IMR-90 (cell line): Measurements from ENCODE around the gene CNPY3. TPM values are rescaled to one million over a fixed set of nuclear protein-coding genes. Genes with fewer than 3 reads are reported as not detected.

Experiments
- ATAC-seq: fragments of 200-7000 bp; cut with Tn5 transposase; 2 replicates; pipeline ENCODE4 v1.9.1; 2020; ENCODE audit warnings: low read depth, mild to moderate bottlenecking, moderate library complexity
- BruUV-seq: library from RNA; stranded (reverse); fragments of 400-500 nt; replicated peaks from 2 replicates; lab custom pipeline; 2021; lab: Mats Ljungman, UMichigan
- CTCF ChIA-PET: fragments of 300-600 bp; formaldehyde crosslinking; extraction: SDS; loops from one replicate; lab custom pipeline; 2021; ENCODE audit warnings: antibody characterized with exemption; lab: Yijun Ruan, JAX
- POLR2A ChIA-PET: fragments of 300-600 bp; sonication (Branson Sonifier 250); formaldehyde crosslinking; loops from one replicate; lab custom pipeline; 2022; ENCODE audit warnings: antibody characterized with exemption; ENCODE audit not compliant: unreplicated experiment; lab: Charles Lee
- DNase-seq: peaks from one replicate; pipeline ENCODE4 v3.0.0; 2013
- H2AFZ ChIP-seq: replicated peaks from 2 replicates; pipeline ENCODE3; 2013; ENCODE audit warnings: low read length, mild to moderate bottlenecking; ENCODE audit not compliant: poor library complexity
- H2AK5ac ChIP-seq: 2 replicates; pipeline ENCODE4 v1.6.1; 2013; ENCODE audit warnings: low read depth, low read length, inconsistent platforms
- H2AK9ac ChIP-seq: replicated peaks from 2 replicates; pipeline ENCODE3; 2013; ENCODE audit warnings: mild to moderate bottlenecking, low read depth, low read length, moderate library complexity; ENCODE audit not compliant: poor library complexity
- H2BK120ac ChIP-seq: 2 replicates; pipeline ENCODE4 v1.6.1; 2013; ENCODE audit warnings: low read depth, low read length, inconsistent platforms
- H2BK15ac ChIP-seq: 3 replicates; pipeline ENCODE4 v1.6.1; 2013; ENCODE audit warnings: low read depth, low read length, inconsistent platforms
- H2BK20ac ChIP-seq: 2 replicates; pipeline ENCODE4 v1.6.1; 2013; ENCODE audit warnings: low read depth, mild to moderate bottlenecking, inconsistent platforms, low read length, moderate library complexity
- H2BK5ac ChIP-seq: 2 replicates; pipeline ENCODE4 v1.6.1; 2013; ENCODE audit warnings: mild to moderate bottlenecking, low read depth, low read length, inconsistent platforms; ENCODE audit not compliant: poor library complexity, severe bottlenecking
- H3K14ac ChIP-seq: replicated peaks from 2 replicates; pipeline ENCODE4 v1.6.1; 2013; ENCODE audit warnings: low read depth, low read length, inconsistent platforms
- H3K18ac ChIP-seq: 2 replicates; pipeline ENCODE4 v1.6.1; 2013; ENCODE audit warnings: low read depth, low read length, control low read depth
- H3K23ac ChIP-seq: 2 replicates; pipeline ENCODE4 v1.6.1; 2013; ENCODE audit warnings: low read depth, low read length, inconsistent platforms
- H3K27ac ChIP-seq: 2 replicates; pipeline ENCODE4 v1.5.1; 2013; ENCODE audit warnings: mild to moderate bottlenecking, control low read depth, low read length; ENCODE audit not compliant: insufficient read depth
- H3K27me3 ChIP-seq: 2 replicates; pipeline ENCODE4 v1.6.1; 2013; ENCODE audit warnings: low read length; ENCODE audit not compliant: control insufficient read depth, insufficient read depth
- H3K36me3 ChIP-seq: 2 replicates; pipeline ENCODE4 v1.6.1; 2013; ENCODE audit warnings: low read length, mixed read lengths; ENCODE audit not compliant: control insufficient read depth, insufficient read depth
- H3K4ac ChIP-seq: 2 replicates; pipeline ENCODE4 v1.6.1; 2013; ENCODE audit warnings: low read depth, low read length, inconsistent platforms
- H3K4me1 ChIP-seq: 2 replicates; pipeline ENCODE4 v1.6.1; 2013; ENCODE audit warnings: low read length, mixed read lengths; ENCODE audit not compliant: control insufficient read depth, insufficient read depth
- H3K4me2 ChIP-seq: 2 replicates; pipeline ENCODE4 v1.6.1; 2013; ENCODE audit warnings: low read depth, mild to moderate bottlenecking, control low read depth, low read length, moderate library complexity
- H3K4me3 ChIP-seq: 2 replicates; pipeline ENCODE4 v1.5.1; 2013; ENCODE audit warnings: low read depth, mild to moderate bottlenecking, control low read depth, low read length, moderate library complexity; ENCODE audit not compliant: insufficient read depth
- H3K56ac ChIP-seq: 2 replicates; pipeline ENCODE4 v1.6.1; 2013; ENCODE audit warnings: low read length, inconsistent platforms; ENCODE audit not compliant: insufficient read depth; ENCODE audit errors: extremely low read depth
- H3K79me1 ChIP-seq, 2 experiments: 2 replicates each; pipeline ENCODE4 v1.6.1; 2013; ENCODE audit warnings: low read length in 2 of 2, inconsistent platforms in 1 of 2, low read depth in 1 of 2
- H3K9ac ChIP-seq: 2 replicates; pipeline ENCODE4 v1.6.1; 2013; ENCODE audit warnings: low read depth, low read length, control low read depth
- H3K9me1 ChIP-seq: 2 replicates; pipeline ENCODE4 v1.6.1; 2013; ENCODE audit warnings: low read length, inconsistent platforms; ENCODE audit not compliant: insufficient read depth
- H3K9me3 ChIP-seq: 2 replicates; pipeline ENCODE4 v1.6.1; 2013; ENCODE audit warnings: low read length; ENCODE audit not compliant: control insufficient read depth, insufficient read depth
- H4K20me1 ChIP-seq: 2 replicates; pipeline ENCODE4 v1.6.1; 2013; ENCODE audit warnings: low read length, inconsistent platforms; ENCODE audit not compliant: insufficient read depth
- H4K5ac ChIP-seq: 2 replicates; pipeline ENCODE4 v1.6.1; 2013; ENCODE audit warnings: mild to moderate bottlenecking, low read depth, low read length, control low read depth
- H4K8ac ChIP-seq, 2 experiments: 2 replicates each; pipeline ENCODE4 v1.6.1; 2013; ENCODE audit warnings: low read depth in 2 of 2, low read length in 2 of 2, control low read depth in 1 of 2, inconsistent platforms in 1 of 2
- H4K91ac ChIP-seq: 2 replicates; pipeline ENCODE4 v1.6.1; 2013; ENCODE audit warnings: low read depth, low read length, inconsistent platforms; ENCODE audit not compliant: insufficient read depth
- BHLHE40 ChIP-seq: fragments of 150-350 bp; IDR thresholded peaks from 2 replicates; pipeline ENCODE4 v1.6.1; 2016; ENCODE audit warnings: mild to moderate bottlenecking, low read depth, low read length
- CEBPB ChIP-seq: IDR thresholded peaks from 2 replicates; pipeline ENCODE4 v1.6.1; 2012; ENCODE audit warnings: low read depth, low read length, improper control_type of control experiment
- CHD1 ChIP-seq: IDR thresholded peaks from 2 replicates; pipeline ENCODE4 v1.6.1; 2012; ENCODE audit warnings: low read depth, low read length, improper control_type of control experiment
- ELK1 ChIP-seq: fragments of 150-350 bp; IDR thresholded peaks from 2 replicates; pipeline ENCODE4 v1.6.1; 2016; ENCODE audit warnings: low read depth, mild to moderate bottlenecking, low read length, moderate library complexity, borderline replicate concordance
- FOS ChIP-seq: fragments of 150-350 bp; IDR thresholded peaks from 2 replicates; pipeline ENCODE4 v1.6.1; 2016; ENCODE audit warnings: low read depth, low read length
- MAFK ChIP-seq: IDR thresholded peaks from 2 replicates; pipeline ENCODE4 v1.6.1; 2012; ENCODE audit warnings: low read depth, low read length, improper control_type of control experiment
- MAZ ChIP-seq: IDR thresholded peaks from 2 replicates; pipeline ENCODE4 v1.6.1; 2012; ENCODE audit warnings: low read depth, mild to moderate bottlenecking, low read length, improper control_type of control experiment, moderate library complexity, borderline replicate concordance
- MXI1 ChIP-seq: IDR thresholded peaks from 2 replicates; pipeline ENCODE4 v1.6.1; 2012; ENCODE audit warnings: low read depth, mild to moderate bottlenecking, low read length, moderate library complexity, borderline replicate concordance
- NFE2L2 ChIP-seq: fragments of 150-350 bp; IDR thresholded peaks from 2 replicates; pipeline ENCODE4 v1.6.1; 2016; ENCODE audit warnings: low read depth, mild to moderate bottlenecking, low read length
- POLR2A ChIP-seq: IDR thresholded peaks from 2 replicates; pipeline ENCODE4 v1.6.1; 2012; ENCODE audit warnings: mild to moderate bottlenecking, low read depth, low read length
- RAD21 ChIP-seq: IDR thresholded peaks from 2 replicates; pipeline ENCODE4 v1.6.1; 2012; ENCODE audit warnings: low read length, improper control_type of control experiment
- RCOR1 ChIP-seq: IDR thresholded peaks from 2 replicates; pipeline ENCODE4 v1.6.1; 2012; ENCODE audit warnings: mild to moderate bottlenecking, low read length, improper control_type of control experiment; ENCODE audit not compliant: insufficient replicate concordance
- RFX5 ChIP-seq: IDR thresholded peaks from 2 replicates; pipeline ENCODE4 v1.8.0; 2012; ENCODE audit warnings: low read depth, mild to moderate bottlenecking, low read length, moderate library complexity
- SMC3 ChIP-seq: fragments of 150-350 bp; IDR thresholded peaks from 2 replicates; pipeline ENCODE4 v1.6.1; 2016; ENCODE audit warnings: low read depth, mild to moderate bottlenecking, antibody characterized with exemption, low read length, moderate library complexity
- USF2 ChIP-seq: fragments of 150-350 bp; IDR thresholded peaks from 2 replicates; pipeline ENCODE4 v1.6.1; 2017; ENCODE audit warnings: mild to moderate bottlenecking, antibody characterized with exemption, low read length, low read depth
- WGBS, 2 experiments: methylation state at CpG; one replicate each; pipeline versions ENCODE4 v1.1.5 to v1.1.7; 2013; ENCODE audit warnings: missing lambda C conversion rate in 2 of 2; ENCODE audit not compliant: insufficient read length in 1 of 2; ENCODE audit errors: extremely low coverage in 2 of 2; 5-methylcytosine and 5-hydroxymethylcytosine counted together
- dilution Hi-C: fragments of 300-500 bp; cut with HindIII; formaldehyde crosslinking; loops from one replicate; pipeline ENCODE4 v1.14.3; 2018; ENCODE audit warnings: low sequenced_read_pairs; ENCODE audit not compliant: unreplicated experiment
- in situ Hi-C: fragments of 300-500 bp; cut with MboI; formaldehyde crosslinking; loops from 3 replicates; pipeline ENCODE4 v1.14.3; 2019; ENCODE audit warnings: low sequenced_read_pairs, inconsistent platforms, mixed read lengths
- intact Hi-C: fragments of 100-400 bp; cut with micrococcal nuclease; formaldehyde crosslinking; loops from 2 replicates; pipeline ENCODE4 v1.10.0; 2022
- polyA plus RNA-seq, 3 experiments: library from polyadenylated mRNA; depleted of rRNA; stranded (reverse); fragments of >200 nt; gene quantifications; 2 replicates each; pipeline ENCODE4 v1.2.3, GENCODE V29; 2012; ENCODE audit warnings: low replicate concordance in 1 of 3
- total RNA-seq: library from RNA; depleted of rRNA; stranded (reverse); fragments of >200 nt; gene quantifications from 2 replicates; pipeline ENCODE4 v1.2.3, GENCODE V29; 2012
- TF ChIP-seq, protein P1 (sequence below): conservative IDR thresholded peaks from 2 replicates; pipeline ENCODE4 v1.5.1; 2012; ENCODE audit warnings: mild to moderate bottlenecking, low read depth, low read length, improper control_type of control experiment

CNPY3 gene
- total and polyA plus RNA-seq, 2 of the 4 experiments (the other 2 are of a cell fraction) = 13.3 to 39.2 TPM

DNA sequence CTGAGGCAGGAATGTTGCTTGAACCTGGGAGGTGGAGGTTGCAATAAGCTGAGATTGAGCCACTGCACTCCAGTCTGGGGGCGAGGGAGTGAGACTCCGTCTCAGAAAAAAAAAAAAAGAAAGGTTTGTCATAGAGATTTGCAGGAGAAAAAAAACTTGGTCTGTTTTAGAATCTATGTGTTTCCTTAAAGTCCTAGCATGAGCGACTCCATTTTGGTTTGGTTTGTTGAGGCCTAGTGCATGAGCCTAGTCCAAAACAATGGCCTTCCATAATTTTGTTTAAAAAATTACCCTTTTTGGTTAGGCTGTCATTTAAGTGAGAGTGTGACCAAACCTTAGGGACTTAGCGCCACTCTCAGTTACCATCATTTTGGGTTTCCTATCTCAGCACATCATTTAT, 23.1 kb downstream of the CNPY3 start:
- TF ChIP-seq, protein P1, sequence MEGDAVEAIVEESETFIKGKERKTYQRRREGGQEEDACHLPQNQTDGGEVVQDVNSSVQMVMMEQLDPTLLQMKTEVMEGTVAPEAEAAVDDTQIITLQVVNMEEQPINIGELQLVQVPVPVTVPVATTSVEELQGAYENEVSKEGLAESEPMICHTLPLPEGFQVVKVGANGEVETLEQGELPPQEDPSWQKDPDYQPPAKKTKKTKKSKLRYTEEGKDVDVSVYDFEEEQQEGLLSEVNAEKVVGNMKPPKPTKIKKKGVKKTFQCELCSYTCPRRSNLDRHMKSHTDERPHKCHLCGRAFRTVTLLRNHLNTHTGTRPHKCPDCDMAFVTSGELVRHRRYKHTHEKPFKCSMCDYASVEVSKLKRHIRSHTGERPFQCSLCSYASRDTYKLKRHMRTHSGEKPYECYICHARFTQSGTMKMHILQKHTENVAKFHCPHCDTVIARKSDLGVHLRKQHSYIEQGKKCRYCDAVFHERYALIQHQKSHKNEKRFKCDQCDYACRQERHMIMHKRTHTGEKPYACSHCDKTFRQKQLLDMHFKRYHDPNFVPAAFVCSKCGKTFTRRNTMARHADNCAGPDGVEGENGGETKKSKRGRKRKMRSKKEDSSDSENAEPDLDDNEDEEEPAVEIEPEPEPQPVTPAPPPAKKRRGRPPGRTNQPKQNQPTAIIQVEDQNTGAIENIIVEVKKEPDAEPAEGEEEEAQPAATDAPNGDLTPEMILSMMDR = no peak
- TF ChIP-seq USF2 = no peak
- TF ChIP-seq MXI1 = no peak
- no peak for TF ChIP-seq RCOR1
- no peak for TF ChIP-seq RAD21
- TF ChIP-seq BHLHE40 = no peak
- TF ChIP-seq SMC3 = no peak
- no peak for TF ChIP-seq CHD1
- TF ChIP-seq RFX5 = no peak
- TF ChIP-seq ELK1 = no peak
- TF ChIP-seq MAFK = no peak
- TF ChIP-seq POLR2A = no peak
- TF ChIP-seq CEBPB = no peak
- TF ChIP-seq MAZ = no peak
- TF ChIP-seq NFE2L2 = no peak
- TF ChIP-seq FOS = no peak
- no TSS peak for BruUV-seq

More for the DNA sequence above, 23.1 kb downstream of the CNPY3 start:
- Histone ChIP-seq H2BK15ac (no peak overlapping the region), H3K27ac (no peak overlapping the region), H2AK5ac (no peak overlapping the region), H4K20me1 (no peaks in the 10 kb centered on the region), H3K9me3 (no peaks in the 10 kb centered on the region), H3K27me3 (no peaks in the 10 kb centered on the region), H3K9ac (no peak overlapping the region), H2BK120ac (no peak overlapping the region), H2BK5ac (no peak overlapping the region), H3K18ac (no peak overlapping the region), H4K8ac (no peak overlapping the region), H3K4me2 (no peak overlapping the region), H3K36me3 (no peaks in the 10 kb centered on the region), H3K9me1 (no peaks in the 10 kb centered on the region), H4K91ac (no peak overlapping the region), H4K5ac (no peak overlapping the region), H3K14ac (no peak overlapping the region), H2BK20ac (no peak overlapping the region), H3K23ac (no peak overlapping the region), H3K4ac (no peak overlapping the region), H3K79me1 (no peaks in the 10 kb centered on the region), H3K4me1 (no peaks in the 10 kb centered on the region), H2AK9ac (no peak overlapping the region), H3K56ac (no peak overlapping the region), H2AFZ (no peak overlapping the region), H3K4me3 (no peak overlapping the region)
- intact Hi-C loops (no loop called here), in situ Hi-C loops (no loop called here), dilution Hi-C loops (no loop called here)
- DNase-seq (no peak), ATAC-seq (no peak)
- 100% methylated on average over 1 of the region's 4 CpGs; no CpG with 5 or more reads in 1 of the 2 experiments for WGBS, 2 experiments
- POLR2A ChIA-PET = no interaction called here
- CTCF ChIA-PET = no interaction called here
